SKM-1 treated with dmso at 0.1 percent for 144 hours (cell line): ENCODE results near the gene CPEB2.

ENCODE experiments used
- DNase-seq: peaks from one replicate; lab custom pipeline; 2025; ENCODE audit not compliant: unreplicated experiment; lab: John Stamatoyannopoulos, UW

CPEB2 gene

GRCh38 chr4:15010038-15010585, 7.8 kb downstream of the CPEB2 start:
- no peak for DNase-seq

GRCh38 chr4:15011166-15011565, 8.9 kb downstream of the CPEB2 start:
- DNase-seq = no peak

GRCh38 chr4:15012017-15012788, 9.9 kb downstream of the CPEB2 start:
- no peak for DNase-seq

GRCh38 chr4:15013585-15013984, 11.3 kb downstream of the CPEB2 start:
- no peak for DNase-seq

- DNase-seq = no peak
Measured at GRCh38 chr4:15015170-15015569, 12.9 kb downstream of the CPEB2 start.

- no peak for DNase-seq
Measured at GRCh38 chr4:15018361-15018760, 16.1 kb downstream of the CPEB2 start.

- no peak for DNase-seq
Measured at GRCh38 chr4:15020502-15021286, 18.4 kb downstream of the CPEB2 start.

GRCh38 chr4:15021311-15021710, 19.0 kb downstream of the CPEB2 start:
- DNase-seq = no peak

GRCh38 chr4:15021946-15022345, 19.7 kb downstream of the CPEB2 start:
- no peak for DNase-seq

- no peak for DNase-seq
Measured at GRCh38 chr4:15024386-15024785, 22.1 kb downstream of the CPEB2 start.

GRCh38 chr4:15025693-15026092, 23.4 kb downstream of the CPEB2 start:
- no peak for DNase-seq

- no peak for DNase-seq
Measured at GRCh38 chr4:15027921-15028435, 25.7 kb downstream of the CPEB2 start.

- no peak for DNase-seq
Measured at GRCh38 chr4:15031197-15031596, 28.9 kb downstream of the CPEB2 start.

- DNase-seq = no peak
Measured at GRCh38 chr4:15031993-15032675, 29.9 kb downstream of the CPEB2 start.

GRCh38 chr4:15034071-15034764, 31.9 kb downstream of the CPEB2 start:
- no peak for DNase-seq

- no peak for DNase-seq
Measured at GRCh38 chr4:15035159-15035558, 32.9 kb downstream of the CPEB2 start.

GRCh38 chr4:15037923-15038541, 35.8 kb downstream of the CPEB2 start:
- DNase-seq = no peak

GRCh38 chr4:15040916-15041463, 38.7 kb downstream of the CPEB2 start:
- no peak for DNase-seq

GRCh38 chr4:15042529-15043167, 40.4 kb downstream of the CPEB2 start:
- no peak for DNase-seq
